Transverse colon (tissue), 4 donors: ENCODE data around the gene TNNI3.

Experiments
- CTCF ChIP-seq, 5 experiments: fragments of 200-600 bp in 3 of 5; fragments of 450-650 bp in 2 of 5; sonication (generic) in 3 of 5; IDR thresholded peaks; 1 replicate in 2 of 5; 2 replicates in 3 of 5; pipeline ENCODE4 v1.5.1; 2016 to 2017; ENCODE audit warnings: antibody characterized with exemption in 5 of 5, inconsistent platforms in 3 of 5, mild to moderate bottlenecking in 2 of 5, moderate library complexity in 1 of 5
- EP300 ChIP-seq: sonication (generic); formaldehyde crosslinking; IDR thresholded peaks from one replicate; pipeline ENCODE4 v1.6.1; 2017; ENCODE audit warnings: antibody characterized with exemption, low read depth
- POLR2AphosphoS5 ChIP-seq, 3 donors: sonication (generic); formaldehyde crosslinking; IDR thresholded peaks; one replicate each; pipeline ENCODE4 v1.6.1; 2016; ENCODE audit warnings: antibody characterized with exemption in 3 of 3

GRCh38 chr19:55157064-55157908 is at the start of gene TNNI3:
- TF ChIP-seq POLR2AphosphoS5 (IDR thresholded peaks at IDR 0.05): no peak
- TF ChIP-seq CTCF (IDR thresholded peaks at IDR 0.05): no peak
- TF ChIP-seq EP300: no peak
